T follicular helper cell (primary cell): ENCODE data around the gene PPIL6.

Experiments
- DNase-seq: peaks from one replicate; pipeline ENCODE4 v3.0.0-alpha.2; 2020; ENCODE audit warnings: low read depth
- total RNA-seq, 2 experiments: gene quantifications; one replicate each; lab custom pipeline; 2026; lab: John Stamatoyannopoulos, UW

Gene PPIL6
- 0.17 to 0.18 reads per million in 2 experiments for total RNA-seq

DNA sequence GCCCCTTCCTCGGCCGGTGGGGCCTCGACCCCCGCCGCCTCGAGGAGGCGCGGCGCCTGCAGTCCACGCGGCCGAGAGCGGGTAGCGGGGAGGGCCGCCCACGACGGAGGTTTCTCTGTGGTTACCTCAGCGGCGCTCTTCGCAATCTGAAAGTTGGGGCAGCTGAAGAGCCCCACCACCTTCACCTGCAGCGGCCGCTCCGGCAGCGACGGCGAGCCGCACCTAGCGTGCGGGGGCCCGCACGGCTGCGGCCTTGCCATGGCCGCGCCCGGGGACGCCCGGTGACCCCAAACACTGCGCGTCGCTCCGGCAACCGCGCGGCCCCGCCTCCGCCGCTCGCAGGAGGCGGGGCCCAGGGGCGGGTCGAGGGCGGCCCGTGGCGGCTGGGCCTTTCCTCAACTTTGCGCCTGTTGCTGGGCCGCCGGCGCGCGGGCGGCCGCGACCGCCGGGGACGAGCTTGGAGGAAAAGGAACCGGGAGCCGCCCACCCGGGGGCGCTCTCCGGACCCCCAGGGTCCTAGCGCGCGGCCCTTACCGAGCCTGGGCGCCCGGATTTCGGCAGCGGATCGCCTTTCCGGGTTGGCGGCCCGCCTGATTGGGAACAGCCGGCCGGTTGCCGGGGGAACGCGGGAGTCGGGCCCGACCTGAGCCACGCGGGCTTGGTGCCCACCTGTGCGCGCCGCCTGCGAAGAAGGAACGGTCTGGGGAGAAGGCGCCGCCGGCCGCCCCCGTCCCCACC is at the start of gene PPIL6, which contains the start of gene SMPD2:
Gene PPIL6, minus strand, starts transcription at position 298 of the 738 bp plus-strand sequence. Its CDS starts 38 bp downstream, at position 260.
Gene SMPD2, plus strand, starts transcription at position 394 of the 738 bp plus-strand sequence. CDS start 398 bp downstream, outside the sequence.
- DNase-seq = peak; percentile 62

- no peak for DNase-seq
Measured at GRCh38 chr6:109488001-109488400, 47.6 kb upstream of the PPIL6 start.

GRCh38 chr6:109486068-109486467 is 45.6 kb upstream of the PPIL6 start:
- DNase-seq = no peak

DNA sequence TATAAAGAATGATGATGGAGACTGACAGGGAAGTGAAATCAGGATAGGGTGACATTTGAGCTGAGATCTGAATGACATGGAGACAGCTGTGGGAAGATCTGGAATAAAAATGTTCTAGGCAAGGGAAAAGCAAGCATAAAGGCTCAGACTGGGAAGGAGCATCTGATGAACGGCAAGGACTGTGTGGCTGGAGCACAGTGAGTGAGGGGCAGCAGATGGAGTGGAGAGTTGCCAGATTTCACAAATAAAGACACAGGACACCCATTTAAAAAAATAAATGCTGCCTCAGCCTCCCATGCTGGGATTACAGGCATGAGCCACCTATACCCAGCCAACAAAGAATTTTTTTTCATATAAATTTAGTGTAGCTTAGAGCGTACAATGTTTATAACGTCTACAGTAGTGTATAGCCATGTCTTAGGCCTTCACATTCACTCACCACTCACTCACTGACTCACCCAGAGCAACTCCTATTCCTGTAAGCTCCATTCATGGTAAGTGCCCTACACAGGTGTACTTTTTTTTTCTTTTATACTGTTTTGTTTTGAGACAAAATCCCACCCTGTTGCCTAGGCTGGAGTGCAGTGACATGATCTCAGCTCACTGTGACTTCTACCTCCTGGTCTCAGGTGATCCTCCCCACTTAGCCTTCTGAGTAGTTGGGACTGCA is 45.0 kb upstream of the PPIL6 start:
- DNase-seq = no peak

DNA sequence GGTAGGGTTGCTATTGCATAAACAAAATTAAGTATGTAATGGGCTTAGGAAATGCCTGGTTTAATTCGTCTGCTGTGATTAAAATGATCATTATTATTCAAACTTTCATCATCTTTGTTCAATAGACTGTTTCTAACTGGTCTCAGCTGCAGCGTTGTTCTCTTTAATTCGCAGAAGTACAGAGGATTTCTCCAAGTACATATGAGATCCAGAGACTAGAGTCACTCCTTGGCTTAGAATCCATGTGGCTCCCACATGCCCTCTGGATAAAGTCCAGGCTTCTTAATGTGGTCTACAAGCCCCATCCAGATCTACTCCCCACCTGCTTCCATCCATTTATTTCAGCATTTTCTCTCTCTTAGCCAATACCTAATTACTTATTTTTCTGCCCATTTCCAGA is 43.7 kb upstream of the PPIL6 start:
- no peak for DNase-seq

DNA sequence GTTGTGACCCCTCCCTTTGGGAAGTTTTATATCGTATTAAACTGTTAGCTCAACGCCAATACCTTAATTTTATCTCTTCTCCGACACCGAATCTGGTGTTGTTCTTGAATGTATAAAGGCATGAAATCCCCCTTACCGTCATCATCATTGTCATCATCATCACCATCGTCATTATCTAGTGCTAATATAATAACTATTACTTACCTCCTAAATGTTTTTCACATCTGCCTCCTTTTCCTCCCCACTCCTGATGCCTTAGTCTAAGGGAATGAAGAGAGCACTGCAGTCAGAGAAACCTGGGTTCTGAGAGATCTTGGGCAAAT is 43.3 kb upstream of the PPIL6 start:
- no peak for DNase-seq

GRCh38 chr6:109482905-109483734 is 42.7 kb upstream of the PPIL6 start, which contains the start of gene ZBTB24:
Gene ZBTB24 (minus strand): TSS chr6:109483219. CDS start chr6:109482026, 1,193 bp downstream.
- peak; percentile 84 for DNase-seq

GRCh38 chr6:109480993-109481480 is 40.6 kb upstream of the PPIL6 start:
- no peak for DNase-seq

GRCh38 chr6:109478841-109479624 is 38.6 kb upstream of the PPIL6 start:
- no peak for DNase-seq

GRCh38 chr6:109478222-109478805 is 37.9 kb upstream of the PPIL6 start:
- DNase-seq = no peak

DNA sequence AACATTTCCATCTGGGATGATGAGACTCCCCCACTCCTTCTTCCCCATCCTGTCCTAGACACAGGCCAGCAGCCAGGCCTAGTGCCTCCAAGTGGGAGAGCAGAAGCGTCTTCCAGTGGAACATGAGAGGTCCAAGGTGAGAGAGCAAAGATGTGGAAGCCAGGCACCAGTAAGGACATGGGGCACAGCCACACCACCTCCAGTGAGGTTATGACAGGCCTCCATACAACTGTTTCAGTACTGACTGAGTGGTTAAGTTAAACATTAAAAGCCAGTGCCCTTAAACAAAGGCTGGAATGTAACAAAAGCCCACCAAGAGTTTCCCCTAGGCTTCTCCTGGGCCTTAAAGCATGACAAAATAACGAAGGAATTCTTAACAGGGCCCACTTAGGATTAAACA is 37.3 kb upstream of the PPIL6 start:
- DNase-seq = no peak

GRCh38 chr6:109477184-109477583 is 36.8 kb upstream of the PPIL6 start:
- no peak for DNase-seq

GRCh38 chr6:109475625-109476024 is 35.2 kb upstream of the PPIL6 start:
- no peak for DNase-seq

- DNase-seq = no peak
Measured at GRCh38 chr6:109474995-109475394, 34.6 kb upstream of the PPIL6 start.

GRCh38 chr6:109473120-109473519 is 32.7 kb upstream of the PPIL6 start:
- DNase-seq = no peak

DNA sequence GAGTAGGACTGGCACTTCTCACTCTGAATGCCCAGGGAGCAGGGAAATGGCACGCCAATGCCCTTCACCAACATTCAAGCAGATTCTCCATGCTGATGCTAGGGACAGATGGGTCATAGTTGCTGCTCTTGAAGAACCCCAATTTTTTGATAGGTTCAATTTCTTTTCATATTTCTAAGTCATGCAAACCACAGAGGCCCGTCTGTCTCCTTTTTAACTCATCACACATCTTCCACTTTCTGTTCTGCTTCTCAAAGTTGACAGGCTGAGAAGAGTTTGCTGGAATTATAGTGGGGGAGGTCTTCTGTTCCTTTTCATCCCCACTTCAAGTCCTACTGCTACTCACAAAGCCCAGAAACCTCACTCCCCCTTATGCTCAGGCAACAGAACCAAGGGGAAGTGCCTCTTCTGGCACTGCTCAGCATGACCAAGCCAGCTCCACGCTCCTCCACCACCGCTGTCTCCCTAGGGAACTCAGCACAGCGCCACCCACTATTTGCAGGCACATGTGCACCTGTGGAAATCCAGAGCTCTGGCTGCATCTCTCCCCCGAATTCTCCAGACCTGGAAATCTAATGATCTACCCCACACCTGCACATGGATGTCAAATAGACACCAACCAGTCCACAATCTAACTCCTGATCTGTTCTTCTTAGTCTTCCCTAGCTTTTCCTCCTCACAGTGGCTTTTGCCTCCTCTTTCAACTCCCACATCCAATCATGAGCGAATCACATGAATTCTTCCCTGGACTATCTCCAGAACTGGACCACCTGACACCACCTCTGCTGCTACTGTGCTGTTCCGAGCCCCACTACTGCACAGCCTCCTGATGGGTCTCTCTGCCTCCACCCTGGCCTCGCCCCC is 31.9 kb upstream of the PPIL6 start:
- no peak for DNase-seq

DNA sequence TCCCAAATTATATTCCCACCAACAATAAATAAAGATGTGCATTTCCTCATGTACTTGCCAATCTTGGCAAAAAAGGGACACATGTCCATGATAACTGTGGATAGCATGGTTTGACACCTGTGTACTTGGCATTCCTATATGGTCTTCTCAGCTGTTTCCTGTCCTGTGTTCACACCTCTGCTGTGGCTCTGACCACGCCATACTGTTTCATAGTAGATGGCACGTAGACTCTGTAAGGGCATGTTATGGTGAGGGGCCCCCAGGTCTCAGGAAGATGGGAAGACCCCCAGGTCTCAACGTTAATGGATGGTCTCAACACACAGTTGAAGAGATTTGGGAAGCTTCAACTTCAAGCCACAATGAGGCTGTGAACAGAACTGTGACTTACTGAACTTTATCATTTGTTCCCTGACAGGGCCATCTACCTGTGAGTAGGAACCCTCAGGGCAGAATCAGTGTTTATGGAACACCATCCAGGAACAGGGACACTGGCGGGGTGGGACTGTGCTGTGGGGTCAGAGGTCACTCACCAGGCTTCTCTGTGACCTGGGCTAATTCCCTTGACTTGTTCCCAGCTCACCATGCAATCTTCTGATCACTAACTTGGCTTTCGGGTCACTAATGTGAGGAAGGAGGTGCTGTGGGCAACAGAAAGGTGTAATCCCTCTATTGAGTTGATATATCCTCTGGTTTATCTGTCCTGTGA is 30.8 kb upstream of the PPIL6 start:
- DNase-seq = no peak

GRCh38 chr6:109469591-109470189 is 29.3 kb upstream of the PPIL6 start:
- no peak for DNase-seq

DNA sequence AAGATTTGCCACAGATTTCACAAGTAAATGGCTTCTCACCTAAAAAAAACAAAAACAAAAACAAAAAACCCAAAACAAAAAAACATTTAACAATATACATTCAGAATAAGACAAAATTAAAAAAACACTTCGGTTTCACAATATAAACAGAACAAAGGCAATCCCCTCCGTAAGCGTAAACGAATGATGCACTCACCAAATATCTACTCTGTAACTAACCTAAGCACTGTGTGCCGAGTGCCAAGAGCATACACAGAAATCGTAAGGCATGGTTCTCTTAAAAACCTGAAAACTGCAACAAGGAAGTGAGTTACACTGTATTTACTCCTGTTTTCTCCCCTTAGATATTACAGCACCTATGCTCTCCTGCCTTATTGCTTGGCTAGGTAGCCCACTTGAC is 27.3 kb upstream of the PPIL6 start:
- no peak for DNase-seq
